HepG2 (cell line): ENCODE data around the gene LYRM1. TPM values are rescaled to one million over a fixed set of nuclear protein-coding genes. Genes with fewer than 3 reads are reported as not detected.

Source experiments
- ARID2 ChIP-seq: sonication (generic); formaldehyde crosslinking; IDR thresholded peaks from 2 replicates; pipeline ENCODE4 v1.8.1; 2022; ENCODE audit warnings: mild to moderate bottlenecking, missing genetic modification reagents, borderline replicate concordance
- FOXC1 ChIP-seq: sonication (generic); formaldehyde crosslinking; IDR thresholded peaks from 2 replicates; pipeline ENCODE4 v1.8.0; 2022; ENCODE audit warnings: mild to moderate bottlenecking, missing genetic modification reagents, borderline replicate concordance
- KDM2A ChIP-seq: sonication (generic); formaldehyde crosslinking; IDR thresholded peaks from 2 replicates; pipeline ENCODE4 v1.4.0; 2020; ENCODE audit warnings: low read depth, missing genetic modification reagents, borderline replicate concordance
- PBX3 ChIP-seq: sonication (generic); formaldehyde crosslinking; IDR thresholded peaks from 2 replicates; pipeline ENCODE4 v1.8.1; 2023; ENCODE audit warnings: missing genetic modification reagents, inconsistent platforms, borderline replicate concordance
- SKI ChIP-seq: fragments of 450-650 bp; IDR thresholded peaks from one replicate; pipeline ENCODE4 v1.6.1; 2018; ENCODE audit warnings: mild to moderate bottlenecking; ENCODE audit not compliant: partially characterized antibody
- YEATS4 ChIP-seq: sonication (generic); formaldehyde crosslinking; IDR thresholded peaks from 2 replicates; pipeline ENCODE4 v1.4.0; 2020; ENCODE audit warnings: missing genetic modification reagents, borderline replicate concordance
- ZKSCAN1 ChIP-seq: fragments of 150-350 bp; IDR thresholded peaks from 2 replicates; pipeline ENCODE4 v1.6.1; 2014; ENCODE audit warnings: low read length
- ZNF160 ChIP-seq: sonication (generic); formaldehyde crosslinking; IDR thresholded peaks from 2 replicates; pipeline ENCODE4 v1.8.0; 2022; ENCODE audit warnings: mild to moderate bottlenecking, inconsistent platforms, missing genetic modification reagents
- ZNF281 ChIP-seq: sonication (generic); formaldehyde crosslinking; IDR thresholded peaks from 2 replicates; pipeline ENCODE4 v1.4.0; 2020; ENCODE audit warnings: missing genetic modification reagents, borderline replicate concordance
- ZNF367 ChIP-seq: sonication (generic); formaldehyde crosslinking; IDR thresholded peaks from 2 replicates; pipeline ENCODE4 v1.4.0; 2020; ENCODE audit warnings: missing genetic modification reagents, borderline replicate concordance
- ZNF839 ChIP-seq: sonication (generic); formaldehyde crosslinking; IDR thresholded peaks from 2 replicates; pipeline ENCODE4 v1.4.0; 2020; ENCODE audit warnings: missing genetic modification reagents, mild to moderate bottlenecking, borderline replicate concordance
- ZUFSP ChIP-seq: sonication (generic); formaldehyde crosslinking; IDR thresholded peaks from 2 replicates; pipeline ENCODE4 v1.9.0; 2021; ENCODE audit warnings: missing genetic modification reagents, mild to moderate bottlenecking, borderline replicate concordance
- polyA plus RNA-seq, 8 experiments: library from polyadenylated mRNA; depleted of rRNA in 3 of 8; stranded (reverse) in 7 of 8; unstranded in 1 of 8; fragments of >200 nt; fragmentation: Illumina TruSeq in 4 of 8; extraction: Trizol in 4 of 8; gene quantifications; 2 replicates each; pipeline versions ENCODE4 v1.2.1 to v1.2.3, GENCODE V29; 2011 to 2016; ENCODE audit warnings: low read depth in 4 of 8, missing spikeins in 1 of 8, mixed read lengths in 1 of 8; ENCODE audit not compliant: insufficient read depth in 1 of 8
- total RNA-seq, 5 experiments: library from RNA; depleted of rRNA; stranded (reverse); fragments of >200 nt; fragmentation: Illumina TruSeq; extraction: Trizol; gene quantifications; 2 replicates each; pipeline ENCODE4 v1.2.3, GENCODE V29; 2016; ENCODE audit warnings: low read depth in 1 of 5
- TF ChIP-seq, protein P1 (sequence below), 2 experiments: fragments of 450-650 bp in 1 of 2; sonication (generic) in 1 of 2; formaldehyde crosslinking in 1 of 2; IDR thresholded peaks; 2 replicates each; pipeline versions ENCODE4 v1.6.1 to v1.8.0; 2016 to 2022; ENCODE audit warnings: antibody characterized with exemption in 1 of 2, mild to moderate bottlenecking in 1 of 2, missing genetic modification reagents in 1 of 2

LYRM1 gene
- total and polyA plus RNA-seq, 2 of the 13 experiments (the other 11 are each of a cell fraction or from before 2014, with no cell fraction given), result 59.2 to 82.6 TPM

- TF ChIP-seq, protein P1, sequence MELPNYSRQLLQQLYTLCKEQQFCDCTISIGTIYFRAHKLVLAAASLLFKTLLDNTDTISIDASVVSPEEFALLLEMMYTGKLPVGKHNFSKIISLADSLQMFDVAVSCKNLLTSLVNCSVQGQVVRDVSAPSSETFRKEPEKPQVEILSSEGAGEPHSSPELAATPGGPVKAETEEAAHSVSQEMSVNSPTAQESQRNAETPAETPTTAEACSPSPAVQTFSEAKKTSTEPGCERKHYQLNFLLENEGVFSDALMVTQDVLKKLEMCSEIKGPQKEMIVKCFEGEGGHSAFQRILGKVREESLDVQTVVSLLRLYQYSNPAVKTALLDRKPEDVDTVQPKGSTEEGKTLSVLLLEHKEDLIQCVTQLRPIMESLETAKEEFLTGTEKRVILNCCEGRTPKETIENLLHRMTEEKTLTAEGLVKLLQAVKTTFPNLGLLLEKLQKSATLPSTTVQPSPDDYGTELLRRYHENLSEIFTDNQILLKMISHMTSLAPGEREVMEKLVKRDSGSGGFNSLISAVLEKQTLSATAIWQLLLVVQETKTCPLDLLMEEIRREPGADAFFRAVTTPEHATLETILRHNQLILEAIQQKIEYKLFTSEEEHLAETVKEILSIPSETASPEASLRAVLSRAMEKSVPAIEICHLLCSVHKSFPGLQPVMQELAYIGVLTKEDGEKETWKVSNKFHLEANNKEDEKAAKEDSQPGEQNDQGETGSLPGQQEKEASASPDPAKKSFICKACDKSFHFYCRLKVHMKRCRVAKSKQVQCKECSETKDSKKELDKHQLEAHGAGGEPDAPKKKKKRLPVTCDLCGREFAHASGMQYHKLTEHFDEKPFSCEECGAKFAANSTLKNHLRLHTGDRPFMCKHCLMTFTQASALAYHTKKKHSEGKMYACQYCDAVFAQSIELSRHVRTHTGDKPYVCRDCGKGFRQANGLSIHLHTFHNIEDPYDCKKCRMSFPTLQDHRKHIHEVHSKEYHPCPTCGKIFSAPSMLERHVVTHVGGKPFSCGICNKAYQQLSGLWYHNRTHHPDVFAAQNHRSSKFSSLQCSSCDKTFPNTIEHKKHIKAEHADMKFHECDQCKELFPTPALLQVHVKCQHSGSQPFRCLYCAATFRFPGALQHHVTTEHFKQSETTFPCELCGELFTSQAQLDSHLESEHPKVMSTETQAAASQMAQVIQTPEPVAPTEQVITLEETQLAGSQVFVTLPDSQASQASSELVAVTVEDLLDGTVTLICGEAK (IDR thresholded peaks at IDR 0.05), result no peak
- TF ChIP-seq, protein P1 (CRISPR knock-in tag; IDR thresholded peaks at IDR 0.05), result peak; percentile 28; the same call in 1 of the 2 replicates
- TF ChIP-seq ZKSCAN1 (no peak), ARID2 (CRISPR knock-in tag) (0 out of 2 replicates have a peak, but pooled peaks have one; percentile 3), YEATS4 (CRISPR knock-in tag) (peak; percentile 25; the same call in 1 of the 2 replicates), ZNF281 (CRISPR knock-in tag) (0 out of 2 replicates have a peak, but pooled peaks have one; percentile 22), PBX3 (CRISPR knock-in tag) (0 out of 2 replicates have a peak, but pooled peaks have one; percentile 55), KDM2A (CRISPR knock-in tag) (peak; percentile 12; the same call in 1 of the 2 replicates), SKI (no peak), ZNF367 (CRISPR knock-in tag) (peak; percentile 19; the same call in 1 of the 2 replicates), ZNF160 (CRISPR knock-in tag) (peak; percentile 9; the same call in 1 of the 2 replicates), FOXC1 (no peak), ZNF839 (CRISPR knock-in tag) (peak; percentile 9; the same call in 1 of the 2 replicates), ZUFSP (CRISPR knock-in tag) (no peak)
These were observed 481 bp downstream of the LYRM1 start (continued) for GRCh38 chr16:20901068-20901435.
